WERI-Rb-1 (cell line): ENCODE data around the gene TGFB1I1.

Experiments used
- DNase-seq: peaks from one replicate; pipeline ENCODE4 v3.0.0-alpha.2; 2020
- H3K27ac ChIP-seq: fragments of 250-450 bp; sonication (Bioruptor Pico); 2 replicates; pipeline ENCODE4 v1.5.1; 2020; ENCODE audit warnings: mild to moderate bottlenecking, moderate library complexity
- H3K27me3 ChIP-seq: fragments of 250-450 bp; sonication (Bioruptor Pico); 2 replicates; pipeline ENCODE4 v1.5.1; 2021; ENCODE audit warnings: mild to moderate bottlenecking, low read depth, moderate library complexity; ENCODE audit not compliant: insufficient read depth, severe bottlenecking
- H3K36me3 ChIP-seq: fragments of 250-450 bp; sonication (Bioruptor Pico); 2 replicates; pipeline ENCODE4 v1.5.1; 2020; ENCODE audit warnings: mild to moderate bottlenecking, moderate library complexity
- H3K4me3 ChIP-seq: 2 replicates; pipeline ENCODE4 v1.5.1; 2011; ENCODE audit warnings: low read depth, mild to moderate bottlenecking, control low read depth, low read length
- H3K9me3 ChIP-seq: fragments of 250-450 bp; sonication (Bioruptor Pico); 2 replicates; pipeline ENCODE4 v1.5.1; 2021; ENCODE audit warnings: mild to moderate bottlenecking, moderate library complexity; ENCODE audit not compliant: severe bottlenecking
- CTCF ChIP-seq: IDR thresholded peaks from 2 replicates; pipeline ENCODE4 v1.5.1; 2011; ENCODE audit warnings: low read depth, mild to moderate bottlenecking, control low read depth, inconsistent platforms, low read length

The TGFB1I1 gene

DNA sequence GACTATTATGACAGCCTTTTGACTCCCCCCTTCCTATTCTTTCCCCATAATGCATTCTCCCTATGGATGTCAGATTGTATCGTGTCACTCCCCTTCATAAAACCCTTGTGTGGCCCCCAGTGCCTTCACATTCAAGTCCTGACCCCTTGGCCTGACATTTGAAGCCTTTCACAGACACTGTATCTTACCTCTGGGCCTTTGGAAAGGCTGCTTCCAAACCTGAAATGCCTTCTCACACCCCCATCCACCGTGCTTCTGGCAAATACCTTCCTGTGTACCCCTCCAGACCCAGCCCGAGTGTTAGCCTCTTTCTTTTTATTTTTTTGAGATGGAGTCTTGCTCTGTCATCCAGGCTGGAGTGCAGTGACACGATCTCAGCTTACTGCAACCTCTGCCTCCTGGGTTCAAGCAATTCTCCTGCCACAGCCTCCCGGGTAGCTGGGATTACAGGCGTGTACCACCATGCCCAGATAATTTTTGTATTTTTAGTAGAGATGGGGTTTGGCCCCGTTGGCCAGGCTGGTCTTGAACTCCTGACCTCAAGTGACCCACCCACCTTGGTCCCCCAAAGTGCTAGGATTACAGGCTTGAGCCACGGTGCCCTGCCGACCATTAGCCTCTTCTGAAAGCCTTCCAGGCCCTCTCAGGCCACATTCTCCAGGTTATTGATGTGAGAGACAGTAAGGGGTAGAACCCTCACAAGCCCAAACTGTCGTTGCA, 10.6 kb upstream of the TGFB1I1 start:
- no peak overlapping the region for H3K4me3 ChIP-seq
- H3K36me3 ChIP-seq, result peaks cover 26% of the 10 kb centered on the region
- no peaks in the 10 kb centered on the region for H3K27me3 ChIP-seq
- no peak for DNase-seq
- H3K27ac ChIP-seq, result no peak overlapping the region
- H3K9me3 ChIP-seq, result no peaks in the 10 kb centered on the region
- TF ChIP-seq CTCF, result no peak

DNA sequence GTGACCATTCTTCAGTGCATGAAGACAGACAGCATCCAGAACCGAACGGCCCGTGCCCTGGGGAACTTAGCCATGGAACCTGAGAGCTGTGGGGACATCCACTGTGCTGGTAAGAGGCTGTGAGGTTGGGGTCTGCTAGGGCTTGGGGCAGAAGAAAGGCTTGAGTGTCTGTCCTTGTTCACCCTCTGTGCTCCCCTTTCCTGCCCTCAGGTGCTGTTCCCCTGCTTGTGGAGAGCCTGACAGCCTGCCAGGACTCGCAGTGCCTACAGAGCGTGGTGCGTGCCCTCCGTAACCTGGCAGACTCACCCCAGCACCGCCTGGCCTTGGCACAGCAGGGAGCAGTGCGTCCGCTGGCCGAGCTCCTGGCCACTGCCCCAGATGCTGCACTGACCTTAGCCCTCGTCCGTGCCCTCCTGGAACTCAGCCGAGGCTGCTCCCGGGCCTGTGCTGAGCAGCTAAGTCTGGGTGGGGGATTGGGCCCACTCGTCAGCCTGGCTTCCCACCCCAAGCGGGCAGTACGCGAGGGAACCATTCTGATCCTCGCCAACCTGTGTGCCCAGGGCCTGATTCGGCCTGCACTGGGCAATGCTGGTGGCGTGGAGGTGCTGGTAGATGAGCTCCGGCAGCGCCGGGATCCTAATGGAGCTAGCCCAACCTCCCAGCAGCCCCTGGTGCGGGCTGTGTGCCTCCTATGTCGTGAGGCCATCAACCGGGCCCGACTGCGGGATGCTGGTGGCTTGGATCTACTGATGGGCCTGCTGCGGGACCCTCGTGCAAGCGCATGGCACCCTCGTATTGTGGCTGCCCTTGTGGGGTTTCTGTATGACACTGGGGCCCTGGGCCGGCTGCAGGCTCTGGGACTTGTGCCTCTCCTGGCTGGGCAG, 9.8 kb upstream of the TGFB1I1 start:
- Histone ChIP-seq H3K36me3 (peaks cover 26% of the 10 kb centered on the region), H3K27ac (no peak overlapping the region), H3K9me3 (no peaks in the 10 kb centered on the region), H3K27me3 (no peaks in the 10 kb centered on the region), H3K4me3 (no peak overlapping the region)
- no peak for DNase-seq
- TF ChIP-seq CTCF, result no peak

DNA sequence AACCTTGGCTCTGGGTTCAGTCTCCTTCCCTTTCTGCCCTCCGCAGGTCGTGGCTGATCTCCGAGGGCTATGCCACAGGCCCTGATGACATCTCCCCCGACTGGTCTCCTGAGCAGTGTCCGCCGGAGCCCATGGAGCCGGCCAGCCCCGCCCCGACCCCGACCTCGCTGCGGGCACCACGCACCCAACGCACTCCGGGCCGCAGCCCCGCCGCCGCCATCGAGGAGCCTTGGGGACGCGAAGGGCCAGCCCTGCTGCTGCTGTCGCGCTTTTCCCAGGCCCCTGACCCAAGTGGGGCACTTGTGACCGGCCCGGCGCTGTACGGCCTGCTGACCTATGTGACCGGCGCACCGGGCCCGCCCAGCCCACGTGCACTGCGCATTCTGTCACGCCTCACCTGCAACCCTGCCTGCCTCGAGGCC, 7.6 kb upstream of the TGFB1I1 start:
- no peaks in the 10 kb centered on the region for H3K9me3 ChIP-seq
- no peak for TF ChIP-seq CTCF
- H3K36me3 ChIP-seq, result peaks cover 20% of the 10 kb centered on the region
- H3K27me3 ChIP-seq, result no peaks in the 10 kb centered on the region
- H3K27ac ChIP-seq, result no peak overlapping the region
- no peak for DNase-seq
- H3K4me3 ChIP-seq, result no peak overlapping the region

DNA sequence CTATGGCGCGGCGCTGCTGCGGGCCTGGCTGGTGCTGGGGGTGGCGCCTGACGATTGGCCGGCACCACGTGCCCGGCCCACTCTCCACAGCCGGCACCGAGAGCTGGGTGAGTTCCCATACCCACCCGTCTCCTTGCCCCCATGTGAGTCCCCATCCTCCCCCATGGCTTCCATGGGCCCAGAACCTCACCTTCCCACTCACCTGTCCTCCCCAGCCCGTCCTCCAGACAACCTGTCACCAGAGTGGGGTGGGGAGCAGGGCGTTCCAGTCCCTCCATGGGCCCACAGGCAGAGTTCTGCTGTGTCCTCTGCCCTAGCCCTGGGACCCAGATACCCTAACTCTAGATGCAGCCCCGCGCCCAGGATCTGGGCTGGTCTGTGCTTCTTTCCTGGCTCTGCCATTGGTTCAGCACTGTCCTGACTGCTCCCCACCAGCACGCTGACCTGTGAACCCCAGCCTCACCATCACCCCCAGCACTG, 7.1 kb upstream of the TGFB1I1 start:
- H3K36me3 ChIP-seq, result peaks cover 20% of the 10 kb centered on the region

GRCh38 chr16:31465788-31466370, 6.1 kb upstream of the TGFB1I1 start:
- Histone ChIP-seq H3K27me3 (no peaks in the 10 kb centered on the region), H3K27ac (no peak overlapping the region), H3K36me3 (peaks cover 20% of the 10 kb centered on the region), H3K9me3 (no peaks in the 10 kb centered on the region), H3K4me3 (no peak overlapping the region)
- DNase-seq, result no peak
- no peak for TF ChIP-seq CTCF

More for the DNA sequence above, 7.1 kb upstream of the TGFB1I1 start:
- no peaks in the 10 kb centered on the region for H3K27me3 ChIP-seq
- H3K9me3 ChIP-seq, result no peaks in the 10 kb centered on the region
- no peak overlapping the region for H3K4me3 ChIP-seq
- no peak for DNase-seq
- no peak for TF ChIP-seq CTCF
- no peak overlapping the region for H3K27ac ChIP-seq
